T-helper 2 cell (primary cell): ENCODE data around the gene ST6GALNAC3.

Experiments
- DNase-seq, 5 experiments: peaks; one replicate each; pipeline versions ENCODE4 v3.0.0 to v3.0.0-alpha.2; 2012 to 2022

Gene ST6GALNAC3

GRCh38 chr1:76463849-76464248 is 389.3 kb downstream of the ST6GALNAC3 start:
- DNase-seq: peak in 1 of 5 experiments; percentile 12

GRCh38 chr1:76465030-76465429 is 390.5 kb downstream of the ST6GALNAC3 start:
- DNase-seq: no peak

GRCh38 chr1:76470166-76470565 is 395.6 kb downstream of the ST6GALNAC3 start:
- DNase-seq: no peak

DNA sequence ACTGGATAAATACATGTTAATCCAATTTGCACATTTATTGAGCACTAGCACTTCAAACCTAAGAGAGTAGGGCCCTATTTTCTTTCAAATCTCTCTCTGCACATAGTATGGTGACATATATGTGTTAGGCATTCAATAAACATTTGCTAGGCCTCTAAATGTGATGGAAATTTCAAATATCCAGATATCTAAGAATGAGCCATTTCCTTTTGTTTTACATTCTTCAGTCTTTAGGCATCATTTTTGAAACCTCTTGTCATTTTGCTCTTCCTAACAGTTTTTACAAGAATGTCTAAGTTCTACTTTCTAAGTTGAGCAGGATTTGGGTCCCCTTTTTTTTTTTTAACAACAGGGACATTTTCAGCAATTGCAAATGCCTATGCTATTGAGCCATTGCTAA is 397.0 kb downstream of the ST6GALNAC3 start:
- DNase-seq: no peak

DNA sequence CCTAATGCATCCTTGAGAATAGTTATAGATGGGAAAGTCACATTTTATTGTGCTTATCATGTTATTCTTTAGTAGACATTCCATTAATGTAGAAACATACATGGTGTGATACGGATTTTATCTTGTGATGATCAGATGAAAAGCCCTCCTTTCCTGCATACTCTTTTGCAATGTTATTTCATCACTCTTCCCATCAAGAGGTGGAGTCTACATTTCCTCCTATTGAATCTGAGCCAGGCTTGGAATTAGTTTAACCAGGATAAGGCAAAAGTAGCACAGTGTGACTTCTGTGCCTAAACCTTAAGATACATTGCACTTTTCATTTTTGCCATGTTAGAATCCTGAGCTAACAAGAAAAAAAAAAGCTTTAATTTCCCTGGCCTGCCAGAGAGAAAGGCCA is 399.0 kb downstream of the ST6GALNAC3 start:
- no peak for DNase-seq

- no peak for DNase-seq
Measured at GRCh38 chr1:76474922-76475321, 400.4 kb downstream of the ST6GALNAC3 start.

DNA sequence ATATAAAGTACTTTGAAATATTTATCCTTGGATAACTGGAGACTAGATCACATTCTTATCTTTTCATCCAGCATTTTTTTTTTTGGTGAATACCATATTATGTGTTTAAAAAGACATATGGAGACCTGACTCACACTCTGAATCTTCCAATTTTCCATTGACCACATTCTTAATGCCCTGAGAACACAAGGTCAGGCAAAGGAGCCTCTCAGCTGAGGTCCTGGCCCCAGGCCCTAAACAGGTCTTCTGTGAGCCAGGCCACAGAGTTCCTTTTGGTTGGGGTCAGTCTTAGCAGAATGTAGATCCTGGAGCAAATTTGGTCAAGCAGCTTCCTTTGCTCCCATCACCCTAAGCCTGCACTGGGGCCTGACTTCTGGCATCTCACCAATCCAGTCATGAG is 402.6 kb downstream of the ST6GALNAC3 start:
- no peak for DNase-seq

GRCh38 chr1:76480827-76481226 is 406.3 kb downstream of the ST6GALNAC3 start:
- DNase-seq: no peak

DNA sequence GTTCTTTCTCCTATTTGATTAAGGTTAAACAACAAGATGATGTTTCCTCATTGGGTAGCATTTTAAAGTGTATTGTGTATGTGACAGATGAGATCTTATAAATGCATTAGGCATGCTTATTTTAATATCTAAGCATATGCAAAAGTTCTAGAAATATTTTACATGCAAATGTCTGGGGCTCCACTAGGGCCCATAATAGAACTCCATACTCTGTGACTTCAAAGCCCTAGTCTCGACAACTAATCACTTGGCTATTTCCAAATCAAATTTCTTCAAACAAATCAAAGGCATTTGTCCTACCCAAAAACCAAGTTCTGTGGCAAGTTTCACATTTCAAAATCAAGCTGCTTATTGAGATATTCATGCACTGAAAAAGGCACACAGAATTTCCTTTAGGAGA is 407.1 kb downstream of the ST6GALNAC3 start:
- no peak for DNase-seq

DNA sequence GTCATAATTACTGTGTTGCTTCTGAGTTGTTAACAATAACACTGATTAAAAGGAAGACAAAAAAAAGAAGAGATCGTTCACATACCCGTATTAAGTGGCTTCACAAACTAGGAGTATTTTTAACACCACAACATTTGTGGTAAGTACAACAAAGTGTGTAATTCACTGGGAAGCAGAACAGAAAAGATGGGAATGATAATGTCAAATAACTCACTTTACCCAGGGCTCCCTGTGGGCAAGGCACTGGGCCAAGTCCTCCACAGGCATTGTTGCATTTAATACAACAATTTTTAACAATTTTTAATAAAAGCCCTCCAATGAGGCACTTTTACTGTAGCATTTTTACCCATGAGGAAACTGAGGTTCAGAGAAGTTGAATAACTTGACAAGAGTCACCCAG is 407.7 kb downstream of the ST6GALNAC3 start:
- DNase-seq: no peak

DNA sequence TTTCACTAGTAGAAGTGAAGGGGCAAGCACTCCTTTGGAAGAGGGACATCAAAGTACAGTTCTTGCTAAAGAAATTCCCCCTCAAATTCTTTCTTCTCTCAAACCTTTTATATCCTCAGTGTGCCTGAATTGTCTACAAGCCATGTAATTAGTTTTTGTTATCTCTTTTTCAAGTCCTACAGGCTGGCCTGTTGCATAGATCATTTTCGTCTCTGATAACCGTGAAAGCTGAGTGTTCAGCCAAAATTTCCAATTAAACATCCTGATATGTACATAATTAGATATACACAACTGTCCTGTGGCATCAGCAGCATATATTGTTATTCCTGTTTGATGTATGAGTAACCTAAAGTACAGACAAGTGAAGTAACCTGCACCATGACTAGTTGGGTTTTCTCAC is 417.2 kb downstream of the ST6GALNAC3 start:
- no peak for DNase-seq

DNA sequence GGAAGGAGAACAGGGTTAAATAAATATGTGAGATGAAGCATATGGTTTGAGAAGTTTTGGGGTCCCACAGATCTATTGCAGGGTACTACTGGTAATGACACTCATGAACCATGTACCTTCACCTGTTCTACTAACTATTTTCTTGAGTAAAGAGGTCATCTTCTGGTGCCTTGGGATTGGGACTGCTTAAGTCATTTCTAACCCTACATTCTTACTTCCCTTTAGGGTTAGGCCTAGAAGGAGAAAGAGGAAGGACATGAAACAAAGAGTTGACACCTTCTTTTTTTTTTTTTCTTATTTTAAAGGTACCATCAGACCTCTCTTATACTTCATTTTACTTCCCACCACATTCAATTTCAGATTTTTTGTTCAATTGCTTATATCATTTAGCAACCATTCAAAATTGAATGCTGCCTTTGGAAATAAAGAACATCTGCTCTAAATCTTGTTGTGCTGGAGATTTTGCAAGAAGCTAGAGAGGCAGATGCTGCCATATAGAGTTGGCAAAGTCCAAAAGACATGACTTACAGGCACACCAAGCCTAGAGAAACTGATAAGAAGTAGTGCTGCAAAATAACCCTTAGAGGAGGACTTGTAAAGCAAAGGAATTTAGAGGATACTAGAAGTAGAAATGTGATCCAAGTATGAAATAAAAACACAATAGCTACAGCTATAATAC is 418.3 kb downstream of the ST6GALNAC3 start:
- DNase-seq: no peak

DNA sequence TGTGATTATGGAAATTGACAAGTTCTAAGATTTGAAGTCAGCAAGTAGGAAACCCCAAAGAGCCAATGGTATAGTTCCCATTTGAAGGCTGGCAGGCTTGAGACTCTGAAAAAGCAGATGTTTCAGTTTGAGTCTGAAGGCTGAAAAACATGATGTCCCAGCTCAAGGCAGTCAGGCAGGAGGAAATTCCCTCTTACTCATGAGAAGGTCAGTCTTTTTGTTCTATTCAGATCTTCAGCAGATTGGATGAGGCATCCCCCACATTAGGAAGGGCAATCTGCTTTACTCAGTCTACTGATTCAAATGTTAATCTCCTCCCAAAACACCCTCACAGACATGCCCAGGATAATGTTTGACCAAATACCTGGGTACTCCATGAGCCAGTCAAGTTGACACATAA is 420.3 kb downstream of the ST6GALNAC3 start:
- no peak for DNase-seq

DNA sequence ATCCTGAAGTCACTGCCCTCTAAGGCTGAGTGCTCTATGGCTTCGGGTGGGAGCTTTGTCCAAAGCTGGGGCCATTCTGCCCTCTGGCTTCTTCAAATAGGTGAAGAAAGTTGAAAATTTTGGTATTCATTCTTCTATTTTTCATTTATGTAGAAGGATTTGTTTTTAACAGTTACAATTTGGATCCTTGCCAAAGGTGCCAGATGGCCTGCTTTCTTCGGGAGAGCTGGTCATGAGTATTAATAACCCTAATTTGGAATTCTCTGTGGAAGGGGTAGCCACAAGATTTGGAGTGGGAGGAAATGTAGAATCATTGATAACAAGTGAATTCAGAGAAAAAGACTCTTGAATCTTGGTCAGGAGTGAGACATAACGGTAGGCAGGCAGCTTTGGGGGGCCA is 422.3 kb downstream of the ST6GALNAC3 start:
- DNase-seq: no peak

- no peak for DNase-seq
Measured at GRCh38 chr1:76500116-76500515, 425.6 kb downstream of the ST6GALNAC3 start.

GRCh38 chr1:76501136-76501535 is 426.6 kb downstream of the ST6GALNAC3 start:
- no peak for DNase-seq

- DNase-seq: no peak
Measured at GRCh38 chr1:76501586-76502219, 427.2 kb downstream of the ST6GALNAC3 start.

DNA sequence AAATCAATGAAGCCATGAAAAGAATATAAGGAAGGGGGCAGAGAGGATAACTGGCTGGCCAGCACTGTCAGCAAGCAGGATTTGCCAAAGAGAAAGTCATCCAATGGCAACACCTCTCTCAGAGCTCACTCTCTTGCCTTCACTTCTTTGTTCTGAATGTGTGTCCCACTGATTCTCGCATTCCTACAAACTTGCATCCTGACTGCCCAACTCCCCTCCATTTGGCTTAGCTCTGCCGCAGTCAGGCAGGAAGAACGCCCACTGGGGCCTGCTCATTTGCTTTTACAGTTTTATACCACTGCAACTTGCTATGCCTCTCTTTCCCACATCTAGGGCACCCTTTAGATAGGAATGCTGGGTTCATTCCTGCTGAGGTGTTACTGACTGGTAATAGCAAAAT is 428.6 kb downstream of the ST6GALNAC3 start:
- no peak for DNase-seq

DNA sequence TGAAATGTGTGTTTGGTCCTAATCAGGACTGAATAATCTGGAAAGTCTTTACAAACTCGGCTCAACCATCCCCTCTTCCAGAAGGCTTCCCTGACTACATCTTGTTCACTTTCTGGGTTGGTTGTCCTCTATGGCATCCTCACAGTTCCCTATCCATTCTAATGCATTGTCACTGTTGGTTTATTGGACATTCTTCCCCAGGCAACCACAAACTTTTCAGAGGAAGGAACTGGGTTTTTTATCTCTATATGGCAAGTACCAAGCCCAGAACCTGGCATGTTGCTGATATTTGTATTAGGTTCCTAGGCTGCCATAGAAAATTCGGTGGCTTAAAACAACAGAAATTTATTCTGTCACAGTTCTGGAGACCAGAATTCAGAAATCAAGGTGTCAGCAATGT is 429.2 kb downstream of the ST6GALNAC3 start:
- no peak for DNase-seq

- DNase-seq: no peak
Measured at GRCh38 chr1:76507376-76507775, 432.8 kb downstream of the ST6GALNAC3 start.

- no peak for DNase-seq
Measured at GRCh38 chr1:76508871-76509270, 434.3 kb downstream of the ST6GALNAC3 start.

GRCh38 chr1:76510672-76511557 is 436.4 kb downstream of the ST6GALNAC3 start:
- no peak for DNase-seq

GRCh38 chr1:76511558-76512179 is 437.1 kb downstream of the ST6GALNAC3 start:
- DNase-seq: no peak
